Cerebellar cortex (tissue), 1 donor: ENCODE data around the gene RAD23A.
"Not testable (repeated sequence)": the region's sequence is repeated elsewhere in the genome, so short reads cannot be mapped to it uniquely, and the experiment has no call there.

Experiments used
- DNase-seq: peaks from one replicate; pipeline ENCODE4 v3.0.0-alpha.2; 2015; ENCODE audit warnings: low spot score

The RAD23A gene

DNA sequence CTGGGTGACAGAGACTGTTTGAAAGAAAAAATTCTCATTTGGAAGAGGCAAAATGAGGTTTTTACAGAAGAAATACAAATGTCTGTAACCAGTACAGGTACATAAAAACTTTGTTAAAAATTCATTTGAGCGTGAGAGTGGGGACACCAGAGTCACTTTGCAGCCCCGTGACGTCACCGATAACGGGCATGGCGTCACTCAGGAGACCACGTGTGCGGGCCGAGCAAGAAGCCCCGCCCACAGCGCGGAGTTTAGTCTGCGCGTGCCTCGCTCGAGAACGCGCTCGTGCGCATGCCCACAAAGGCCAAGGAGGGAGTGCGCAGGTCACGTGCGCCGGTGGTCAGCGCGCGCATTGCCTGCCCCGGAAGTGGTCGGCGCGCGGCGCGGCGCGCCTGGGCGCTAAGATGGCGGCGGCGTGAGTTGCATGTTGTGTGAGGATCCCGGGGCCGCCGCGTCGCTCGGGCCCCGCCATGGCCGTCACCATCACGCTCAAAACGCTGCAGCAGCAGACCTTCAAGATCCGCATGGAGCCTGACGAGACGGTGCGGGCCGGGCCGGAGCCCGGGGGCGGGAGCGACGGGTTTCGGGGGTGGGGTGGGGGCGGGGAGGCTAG lies at the start of gene RAD23A:
Gene RAD23A (plus strand): TSS at position 384 of the 613 bp plus-strand sequence. CDS start 87 bp downstream, at position 471.
- DNase-seq = peak; percentile 96

DNA sequence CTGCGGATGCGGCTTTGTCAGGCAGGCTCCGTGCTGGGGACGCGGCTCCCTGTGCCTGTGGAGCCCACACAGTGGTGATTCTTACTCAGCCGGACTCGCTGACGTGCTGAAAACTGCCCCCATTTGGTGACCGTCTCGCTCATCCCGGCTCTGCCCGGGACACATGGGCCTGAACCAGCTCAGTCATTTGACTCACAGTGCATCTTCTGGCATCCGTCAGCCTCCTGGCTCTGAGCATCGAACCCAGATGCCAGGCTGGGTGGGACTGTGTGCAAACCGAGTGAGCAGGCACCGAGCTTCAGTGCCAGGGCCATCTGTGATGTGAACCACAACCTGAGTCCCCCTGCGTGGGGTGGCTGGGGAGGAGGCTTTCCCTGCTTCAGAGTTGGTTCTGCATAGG lies 49.2 kb upstream of the RAD23A start:
- DNase-seq = peak; percentile 74

DNA sequence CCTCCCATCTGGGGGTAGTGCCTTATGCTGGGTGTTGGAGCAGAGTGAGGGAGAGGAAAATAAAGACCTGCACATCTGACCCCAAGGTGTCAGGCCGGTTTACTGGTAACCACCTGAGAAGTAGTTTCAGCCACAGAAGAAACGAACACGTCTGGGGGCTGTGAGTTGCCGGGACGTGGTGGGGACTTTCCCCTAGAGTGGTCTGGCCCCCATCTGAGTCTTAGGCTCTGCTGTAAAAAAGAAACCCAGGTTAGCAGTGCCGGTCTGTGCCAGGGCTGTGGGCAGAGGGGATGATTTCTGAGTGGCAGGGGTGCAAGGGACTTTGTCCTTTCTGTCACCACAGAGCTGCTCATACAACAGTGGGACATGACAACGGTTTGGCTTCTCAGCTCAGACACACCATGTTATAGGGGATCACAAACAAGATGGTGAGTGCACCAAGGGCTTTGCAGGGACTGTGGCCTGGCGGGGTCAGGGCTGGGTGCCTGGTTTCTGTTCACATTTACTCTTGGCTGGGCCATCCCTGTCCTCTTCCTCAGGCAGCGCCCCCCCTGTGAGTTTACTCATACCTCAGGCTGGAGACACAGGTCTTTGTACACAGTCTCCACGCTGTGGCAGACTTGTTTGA lies 45.7 kb upstream of the RAD23A start:
- no peak for DNase-seq

DNA sequence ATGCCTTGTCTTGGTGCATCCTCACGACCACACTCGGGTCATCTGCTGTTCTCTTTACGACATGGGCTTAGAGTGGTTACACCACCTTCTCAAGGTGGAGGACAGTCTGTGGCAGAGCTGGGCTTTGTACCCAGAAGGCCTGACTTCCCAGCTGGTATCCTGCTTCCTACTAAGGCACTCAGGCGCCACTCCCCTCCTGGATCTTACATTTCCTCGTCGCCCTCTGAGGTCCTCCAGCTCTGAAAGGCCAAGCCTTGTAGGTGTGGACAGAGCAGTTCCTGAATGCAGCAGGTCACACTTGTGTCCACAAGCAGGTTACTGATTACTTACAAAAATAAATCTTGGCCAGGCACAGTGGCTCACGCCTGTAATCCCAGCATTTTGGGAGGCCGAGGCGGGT lies 38.5 kb upstream of the RAD23A start:
- no peak for DNase-seq

DNA sequence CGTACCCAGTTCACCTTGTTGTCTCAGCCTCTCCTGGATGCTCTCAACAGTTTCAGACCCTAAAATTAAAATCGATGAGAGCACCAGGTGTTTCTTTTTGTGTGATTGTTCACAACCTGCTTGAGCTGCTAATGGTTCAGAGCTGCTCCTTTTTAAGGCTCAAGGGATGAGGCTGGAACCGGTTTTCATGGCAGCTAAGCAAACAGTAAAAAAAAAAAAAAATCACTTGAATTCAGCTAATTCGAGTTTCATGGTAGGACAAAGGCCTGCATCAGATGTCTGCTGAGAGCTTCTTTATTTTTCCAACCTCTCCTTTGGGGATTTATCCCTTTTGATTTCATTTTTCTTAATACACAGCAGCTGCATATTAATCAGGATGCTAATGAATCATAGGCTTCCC lies 33.1 kb upstream of the RAD23A start:
- no peak for DNase-seq

DNA sequence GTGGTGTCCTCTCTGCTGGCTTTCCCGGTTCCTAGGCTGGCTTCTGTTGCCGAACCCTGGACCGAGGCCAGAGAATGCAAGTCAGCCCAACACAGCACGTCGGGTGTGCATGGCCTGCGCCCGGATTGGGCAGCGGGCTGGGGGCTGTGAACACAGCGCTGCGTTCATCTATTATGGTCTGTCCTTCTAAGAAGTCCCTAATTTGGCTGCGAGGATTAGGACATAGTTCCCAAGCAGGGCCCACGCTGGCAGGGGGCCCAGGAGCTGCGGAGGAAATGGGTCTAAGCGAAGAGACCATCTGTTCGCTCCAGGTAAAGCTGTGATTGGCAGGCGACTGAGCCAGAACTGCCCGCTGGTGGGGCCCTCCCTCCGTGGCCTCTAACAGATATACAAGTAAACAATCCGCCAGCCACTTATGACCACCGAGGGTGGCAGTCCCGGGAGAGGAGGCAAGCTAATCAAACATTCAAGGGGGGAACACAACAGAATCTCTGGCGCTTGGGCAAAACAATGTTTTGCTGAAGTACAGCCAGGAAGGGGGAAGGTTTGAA lies 32.6 kb upstream of the RAD23A start:
- peak; percentile 97 for DNase-seq

DNA sequence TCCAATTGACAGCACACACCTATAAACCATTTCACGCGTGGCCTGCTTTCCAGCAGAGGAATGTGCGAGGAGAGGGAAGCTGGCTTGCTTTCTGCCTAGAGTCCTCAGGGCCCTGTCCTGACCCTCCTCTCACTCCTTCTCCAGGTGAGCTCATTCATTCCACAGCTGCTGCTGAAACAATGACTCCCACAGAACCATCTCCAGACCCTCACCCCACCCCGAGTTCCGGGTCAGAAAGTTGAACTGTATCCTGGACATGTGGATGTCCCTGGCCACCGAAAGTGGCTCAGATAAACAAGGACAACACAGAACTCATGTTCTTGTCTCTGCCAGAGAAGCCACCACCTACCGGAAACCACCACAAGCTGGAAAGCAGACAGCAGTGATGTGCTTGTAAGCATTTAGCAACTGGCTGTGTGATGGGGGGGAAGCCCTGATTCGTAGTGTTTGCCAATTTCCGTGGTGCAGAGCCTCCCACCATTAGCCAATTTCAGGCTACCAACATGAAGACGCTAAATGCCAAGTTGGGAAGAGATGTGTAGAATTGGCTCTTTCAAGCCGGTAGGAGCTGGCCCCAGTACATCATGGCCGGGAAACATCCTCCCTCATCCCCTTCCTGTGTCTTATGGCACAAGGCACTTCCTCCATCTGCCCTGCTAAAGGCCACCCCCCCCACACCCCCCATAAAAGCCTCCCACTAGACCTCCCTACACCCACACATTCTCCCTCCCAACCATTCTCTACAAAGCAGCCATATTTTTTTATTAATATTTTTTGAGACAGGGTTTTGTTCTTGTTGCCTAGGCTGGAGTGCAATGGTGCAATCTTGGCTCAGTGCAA lies 31.6 kb upstream of the RAD23A start:
- peak; percentile 35 for DNase-seq

DNA sequence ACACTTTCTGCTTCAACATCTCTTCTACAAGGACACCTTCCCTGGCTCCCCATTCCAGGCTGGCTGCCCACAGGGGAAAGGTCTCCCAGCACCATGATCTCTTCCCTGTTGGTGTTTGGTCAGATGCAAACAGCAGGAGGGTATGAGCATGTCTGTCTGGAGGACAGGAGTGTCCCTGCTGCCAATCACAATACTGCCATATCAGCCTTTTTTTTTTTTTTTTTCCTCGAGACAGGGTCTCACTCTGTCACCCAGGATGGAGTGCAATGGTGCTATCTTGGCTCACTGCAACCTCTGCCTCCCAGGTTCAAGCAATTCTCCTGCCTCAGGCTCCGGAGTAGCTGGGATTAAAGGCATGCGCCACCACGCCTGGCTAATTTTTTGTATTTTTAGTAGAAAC lies 29.8 kb upstream of the RAD23A start:
- DNase-seq = not testable (repeated sequence)

DNA sequence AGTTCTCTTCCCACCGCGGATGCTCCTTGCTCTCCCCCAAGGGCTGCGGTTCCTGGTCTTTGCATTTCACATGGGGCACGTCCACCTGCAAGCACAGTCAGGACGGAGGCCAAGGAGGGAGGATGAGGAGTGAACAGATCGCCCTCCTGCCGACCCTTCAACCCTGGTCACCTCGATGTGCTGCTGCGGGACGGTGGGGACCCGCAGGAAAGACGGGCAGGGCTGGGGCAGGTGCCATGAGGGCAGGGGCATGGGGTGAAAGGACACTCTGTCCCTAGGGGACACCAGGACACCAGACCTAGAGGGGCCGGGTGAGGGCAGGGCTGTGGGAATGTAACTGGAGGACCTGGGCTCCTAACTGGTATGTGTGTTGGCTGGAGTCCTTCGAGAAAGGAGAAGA lies 27.4 kb upstream of the RAD23A start:
- no peak for DNase-seq

DNA sequence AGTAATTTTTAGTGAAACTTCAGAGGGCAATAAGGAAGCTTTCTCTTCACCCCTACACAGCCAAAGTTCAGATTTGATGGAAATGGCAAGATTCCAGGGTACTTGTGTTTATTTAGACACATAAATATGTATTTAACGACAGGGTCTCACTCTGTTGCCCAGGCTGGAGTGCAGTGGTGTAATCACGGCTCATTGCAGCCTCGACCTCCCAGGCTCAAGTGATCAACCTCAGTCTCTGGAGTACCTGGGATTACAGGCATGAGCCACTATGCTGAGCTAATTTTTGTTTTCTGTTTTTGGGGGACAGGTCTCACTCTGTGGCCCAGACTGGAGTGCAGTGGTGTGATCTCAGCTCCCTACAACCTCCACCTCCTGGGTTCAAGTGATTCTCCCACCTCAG lies 24.6 kb upstream of the RAD23A start:
- no peak for DNase-seq

DNA sequence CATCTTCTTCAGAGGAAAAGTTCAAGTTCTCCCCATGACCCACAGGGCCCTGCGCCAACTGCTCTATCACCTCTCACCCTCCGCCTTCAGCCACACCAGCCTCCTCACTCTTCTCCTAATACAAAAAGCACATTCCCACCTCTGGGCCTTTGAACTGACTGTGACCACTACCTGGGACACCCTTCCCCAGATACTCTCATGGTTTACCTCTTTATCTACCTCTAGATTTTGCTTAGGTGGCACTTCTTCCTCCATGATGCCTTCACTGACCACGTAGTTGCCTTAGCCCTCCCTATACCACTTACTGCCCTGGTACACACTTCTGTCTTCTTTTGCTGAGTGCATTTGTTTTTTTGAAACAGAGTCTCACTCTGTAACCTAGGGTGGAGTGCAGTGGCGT lies 22.7 kb upstream of the RAD23A start:
- DNase-seq = no peak

DNA sequence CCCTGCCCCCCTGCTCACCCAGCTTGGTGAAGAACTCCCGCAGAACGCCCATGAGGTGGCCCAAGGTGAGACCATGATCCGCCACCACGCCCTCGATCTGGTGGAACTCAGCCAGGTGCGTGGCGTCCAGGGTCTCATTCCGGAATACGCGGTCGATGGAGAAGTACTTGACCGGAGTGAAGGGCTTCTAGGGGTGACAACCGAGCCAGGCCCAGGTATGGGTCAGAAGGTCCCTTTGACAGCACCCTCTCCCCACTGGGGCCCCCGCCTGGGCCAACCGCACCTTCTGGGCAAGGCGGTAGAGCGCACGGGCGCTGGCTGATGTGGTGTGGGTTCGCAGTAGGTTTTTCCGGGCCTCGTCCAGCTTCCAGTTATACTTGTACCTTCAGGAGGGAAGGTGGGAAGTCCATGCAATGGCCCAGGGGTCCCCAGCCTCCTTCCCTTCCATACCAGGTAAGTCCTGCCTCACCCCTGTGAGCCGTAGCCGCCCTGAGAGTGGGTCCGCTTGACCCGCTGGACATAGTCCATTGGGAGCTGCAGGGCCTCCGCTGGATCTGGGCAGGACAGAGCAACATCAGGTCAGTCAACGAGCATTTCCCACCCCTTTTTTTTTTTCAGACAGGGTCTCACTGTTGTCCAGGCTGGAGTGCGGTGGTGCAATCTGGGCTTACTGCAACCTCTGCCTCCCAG lies 20.9 kb upstream of the RAD23A start:
- DNase-seq = no peak

DNA sequence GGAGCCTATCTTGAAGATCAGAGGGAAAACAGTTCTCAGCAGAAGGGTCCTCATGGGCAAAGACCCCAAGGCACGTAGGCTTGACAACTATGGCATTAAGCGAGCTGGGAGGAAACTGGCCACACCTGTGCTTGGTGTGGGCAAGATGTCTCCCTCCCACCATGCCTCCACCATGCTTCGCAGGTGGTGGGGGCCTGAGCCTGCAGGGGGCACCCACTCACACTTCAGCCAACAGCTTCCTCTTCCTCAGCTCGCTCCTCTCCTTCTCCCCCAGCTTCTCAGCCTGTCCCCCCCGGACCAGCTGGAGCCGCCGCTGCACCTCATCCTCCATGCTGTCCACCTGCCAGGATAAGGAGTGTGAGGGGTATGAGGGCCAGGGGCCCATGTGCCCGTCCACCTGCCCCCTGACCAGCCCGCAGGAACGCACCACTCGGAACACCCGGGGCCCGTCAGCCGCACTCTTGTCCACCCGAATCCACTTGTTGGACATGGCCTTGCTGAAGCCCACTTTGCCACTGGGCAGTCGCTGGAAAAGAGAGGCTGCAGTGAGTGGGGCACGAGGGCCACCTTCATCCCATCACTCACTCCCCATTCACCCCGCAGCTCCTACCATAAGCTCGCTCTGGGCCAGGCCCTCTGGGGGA lies 15.5 kb upstream of the RAD23A start:
- no peak for DNase-seq

DNA sequence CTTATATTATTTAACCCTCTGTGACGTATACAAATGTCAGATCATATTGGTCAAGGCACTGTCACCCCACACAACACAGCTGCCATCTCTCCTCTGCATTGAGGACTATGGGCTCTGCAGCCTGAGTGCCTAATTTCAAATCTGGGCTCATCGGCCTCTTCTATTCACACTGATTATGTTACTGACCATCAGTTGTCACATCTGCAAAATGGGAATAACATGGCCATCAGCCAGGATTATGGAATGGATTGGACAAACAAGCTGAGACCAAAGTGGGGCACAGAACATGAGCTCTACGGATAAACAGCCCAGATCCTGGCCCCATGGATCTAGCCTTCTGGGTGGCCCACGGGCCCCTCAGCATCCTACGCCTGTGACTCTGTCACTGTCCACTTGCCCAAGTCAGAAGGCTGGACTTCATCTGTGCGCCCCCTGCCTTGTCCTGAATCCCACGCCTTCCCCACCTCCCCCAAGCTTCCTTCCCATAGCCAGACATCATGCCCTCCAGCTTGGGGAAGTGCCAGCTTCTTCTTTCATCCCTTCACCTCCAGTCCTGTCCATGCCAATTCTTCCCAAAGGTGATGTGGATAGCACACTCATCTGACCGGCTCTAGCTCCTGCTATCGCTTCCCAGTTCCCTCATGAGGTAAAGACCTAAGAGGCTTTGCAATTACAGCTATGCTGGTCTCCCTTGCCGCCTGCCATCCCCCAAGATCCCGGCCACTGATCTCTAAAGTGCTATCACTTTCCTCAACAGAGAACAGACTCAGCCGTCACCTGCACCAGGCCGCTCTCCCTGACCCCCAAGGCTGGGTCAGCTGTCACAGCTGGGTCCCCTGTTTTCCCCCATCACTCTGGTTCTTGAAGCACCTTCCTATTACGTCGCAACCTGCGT lies 13.0 kb upstream of the RAD23A start:
- DNase-seq = no peak

DNA sequence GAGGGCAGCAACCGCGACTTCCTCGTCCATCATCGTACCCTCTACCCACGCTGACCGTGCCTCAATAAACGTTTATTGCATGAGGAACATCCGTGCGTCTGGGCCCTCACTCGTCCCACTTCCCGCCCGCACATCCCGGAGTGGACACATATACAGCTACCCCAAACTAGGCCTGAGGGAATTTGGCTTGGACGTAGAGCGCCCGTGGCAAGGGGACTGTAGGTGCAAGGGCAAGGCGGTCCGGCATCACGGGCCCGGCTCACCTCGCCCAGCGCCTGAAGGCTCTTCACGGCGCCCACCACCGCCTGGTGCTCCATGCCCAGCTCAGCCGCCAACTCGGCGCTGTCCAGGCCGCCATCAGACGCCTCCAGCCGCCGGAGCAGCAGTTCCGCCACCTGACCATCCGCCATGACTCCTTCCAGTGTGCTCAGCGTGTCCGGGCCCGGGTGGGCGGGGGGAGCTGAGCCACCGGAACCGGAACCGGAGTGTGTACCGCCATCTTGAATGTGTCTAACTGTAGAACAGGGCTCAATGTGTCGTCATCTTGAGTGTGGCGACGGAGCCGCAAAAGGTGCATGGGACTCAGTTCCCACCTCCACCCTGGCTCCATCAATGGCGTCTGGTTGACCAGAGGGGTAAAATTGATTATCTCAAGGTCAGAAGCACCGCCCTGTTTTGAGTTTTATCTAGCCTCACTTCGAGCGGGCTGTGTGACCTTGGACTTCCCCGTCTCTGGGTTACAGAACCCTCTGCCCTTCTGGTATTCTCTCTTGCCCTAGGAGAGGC lies 12.2 kb upstream of the RAD23A start, which contains the start of gene FARSA:
Gene FARSA (minus strand): TSS at position 425 of the 786 bp plus-strand sequence. CDS start 15 bp downstream, at position 410.
- DNase-seq = peak; percentile 97

DNA sequence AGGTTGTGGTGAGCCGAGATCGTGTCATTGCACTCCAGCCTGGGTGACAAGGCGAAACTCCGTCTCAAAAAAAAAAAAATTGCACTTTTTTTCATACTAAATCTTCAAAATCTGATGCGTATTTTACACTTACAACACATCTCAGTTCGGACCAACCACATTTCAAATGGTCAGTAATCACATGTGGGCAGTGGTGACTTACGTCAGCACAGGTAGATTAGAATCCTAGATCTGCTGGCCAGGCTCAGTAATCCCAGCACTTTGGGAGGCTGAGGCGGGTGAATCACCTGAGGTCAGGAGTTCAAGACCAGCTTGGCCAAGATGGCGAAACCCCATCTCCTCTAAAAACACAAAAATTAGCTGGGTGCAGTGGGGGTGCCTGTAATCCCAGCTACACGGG lies 10.6 kb upstream of the RAD23A start:
- no peak for DNase-seq

DNA sequence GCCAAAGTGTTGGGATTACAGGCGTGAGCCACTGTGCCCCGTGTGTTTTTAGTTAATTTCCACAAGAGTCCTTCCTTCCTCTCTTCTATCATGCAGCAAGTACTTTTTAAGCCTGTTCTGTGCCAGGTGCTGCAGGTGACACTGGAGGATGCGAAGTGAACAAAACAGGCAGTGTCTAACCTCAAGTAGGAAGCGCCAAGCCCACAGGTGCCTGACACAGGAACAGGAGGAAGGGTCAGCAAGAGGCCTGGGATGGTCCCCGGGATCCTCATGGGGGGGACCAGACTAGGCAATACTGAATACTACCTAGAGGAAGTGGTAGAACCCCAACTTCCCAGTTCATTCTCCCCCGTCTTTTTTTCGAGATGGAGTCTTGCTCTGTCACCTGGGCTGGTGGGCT lies 9.1 kb upstream of the RAD23A start:
- DNase-seq = no peak

DNA sequence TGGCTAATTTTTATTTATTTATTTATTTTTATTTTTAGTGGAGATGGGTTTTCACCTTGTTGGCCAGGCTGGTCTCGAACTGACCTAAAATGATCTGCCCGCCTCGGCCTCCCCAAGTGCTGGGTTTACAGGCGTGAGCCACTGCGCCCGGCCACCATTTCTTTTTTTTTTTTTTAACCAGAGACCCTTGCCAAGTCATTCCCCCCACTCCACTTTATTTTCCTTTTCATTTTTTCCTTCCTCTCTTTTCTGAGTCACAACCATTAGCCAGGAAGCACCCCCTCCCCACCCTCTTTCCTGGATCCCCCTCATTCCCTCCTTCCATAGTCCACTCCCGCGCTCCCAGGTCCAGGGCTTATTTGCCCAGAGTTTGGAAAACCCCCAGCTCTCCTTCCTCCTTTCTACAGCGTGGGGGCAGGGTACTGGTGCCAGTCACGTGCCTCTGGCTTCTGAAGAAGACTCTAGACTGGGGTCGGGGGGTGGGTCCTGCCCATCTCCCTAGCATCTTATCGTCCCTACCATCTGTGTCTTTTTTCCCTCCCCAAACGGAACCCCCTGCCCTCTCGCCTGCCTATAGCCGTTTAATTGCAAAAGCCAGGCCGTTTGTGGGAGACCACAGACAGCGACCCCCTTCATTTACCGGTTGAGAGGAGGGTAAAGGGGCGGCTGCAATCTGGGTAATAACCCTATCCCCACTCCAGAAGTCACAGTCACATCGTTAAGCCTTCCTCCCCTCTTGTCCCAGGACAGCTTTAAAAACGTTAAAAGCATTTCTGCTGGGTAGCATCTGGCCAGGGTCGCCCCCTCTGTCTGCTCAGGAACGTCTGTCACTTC lies 8.4 kb upstream of the RAD23A start:
- peak; percentile 50 for DNase-seq
